Stimulated activated naive CD8-positive, alpha-beta T cell treated with anti-CD3 and anti-CD28 coated beads, Interleukin-15, amount 100 ng/mL, for 72 hours (primary cell): ENCODE measurements around the gene UNC119B.
"Not testable (repeated sequence)": the region's sequence is repeated elsewhere in the genome, so short reads cannot be mapped to it uniquely, and the experiment has no call there.

ENCODE experiments used
- ATAC-seq: fragments of 150-1000 bp; cut with Tn5 transposase; 2 replicates; pipeline ENCODE4 v1.10.0; 2021; ENCODE audit warnings: mild to moderate bottlenecking, moderate library complexity
- DNase-seq, 2 donors: peaks; one replicate each; pipeline ENCODE4 v3.0.0; 2021 to 2022
- H3K27ac Mint-ChIP-seq, 2 donors: one replicate each; pipeline ENCODE4 v1.8.0; 2022; ENCODE audit warnings: mild to moderate bottlenecking in 2 of 2, mixed read lengths in 2 of 2, moderate library complexity in 2 of 2
- H3K27me3 Mint-ChIP-seq: one replicate; pipeline ENCODE4 v1.8.0; 2022; ENCODE audit warnings: mixed read lengths
- H3K4me1 Mint-ChIP-seq: one replicate; pipeline ENCODE4 v1.8.0; 2022; ENCODE audit warnings: mild to moderate bottlenecking, mixed read lengths
- H3K4me3 Mint-ChIP-seq, 2 donors: one replicate each; pipeline ENCODE4 v1.8.0; 2022; ENCODE audit warnings: mild to moderate bottlenecking in 2 of 2, mixed read lengths in 2 of 2, moderate library complexity in 1 of 2
- H3K9me3 Mint-ChIP-seq, 2 donors: one replicate each; pipeline ENCODE4 v1.8.0; 2022; ENCODE audit warnings: mixed read lengths in 2 of 2

UNC119B gene

DNA sequence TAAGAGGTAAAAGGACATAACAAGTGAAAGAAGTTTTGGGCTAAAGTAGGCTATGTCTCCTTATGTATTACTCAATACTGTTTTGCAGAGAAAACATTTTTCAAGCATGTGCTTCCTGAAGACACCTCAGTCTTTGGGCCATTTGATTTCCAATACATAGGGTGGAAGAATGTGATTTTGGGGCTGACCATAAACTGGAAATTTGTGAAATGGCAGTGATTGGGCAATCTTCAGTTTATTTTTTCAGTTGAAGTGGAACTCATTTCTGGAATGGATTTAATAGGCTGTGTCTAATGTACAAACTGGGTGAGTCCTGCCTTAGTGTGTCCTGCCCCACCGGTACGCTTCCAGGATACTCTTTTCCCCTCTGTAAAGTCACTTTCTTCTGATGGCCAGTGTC, 12.5 kb downstream of the UNC119B start:
- DNase-seq (no peak), ATAC-seq (no peak)
- Mint-ChIP-seq H3K4me1 (peaks cover 41% of the 10 kb centered on the region), H3K4me3 (no peak overlapping the region), H3K27ac (no peak overlapping the region), H3K9me3 (no peaks in the 10 kb centered on the region), H3K27me3 (no peaks in the 10 kb centered on the region)

DNA sequence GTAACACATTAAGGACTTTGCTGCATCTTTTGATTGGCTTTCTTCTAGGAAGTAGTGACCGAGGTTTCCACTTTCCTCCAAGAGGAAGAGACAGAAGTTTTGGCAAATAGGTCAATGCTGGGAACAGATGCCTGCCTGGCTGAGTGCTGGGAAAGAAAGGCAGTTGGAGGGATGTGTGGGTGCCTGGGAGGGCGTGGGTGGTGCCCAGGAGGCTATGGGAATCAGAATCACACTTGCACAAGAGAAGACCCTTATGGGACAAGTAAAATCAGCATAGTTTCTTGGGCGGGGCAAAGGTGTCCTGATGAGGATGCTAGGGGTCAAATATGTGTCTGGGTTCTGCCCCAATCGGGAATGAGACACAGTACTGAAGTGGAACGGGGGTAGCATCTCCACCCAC, 14.5 kb downstream of the UNC119B start:
- Mint-ChIP-seq H3K27ac (no peak overlapping the region), H3K4me1 (peaks cover 23% of the 10 kb centered on the region), H3K27me3 (no peaks in the 10 kb centered on the region), H3K4me3 (peak overlapping the region; percentile 94 to 97), H3K9me3 (no peaks in the 10 kb centered on the region)
- DNase-seq (no peak), ATAC-seq (no peak)

DNA sequence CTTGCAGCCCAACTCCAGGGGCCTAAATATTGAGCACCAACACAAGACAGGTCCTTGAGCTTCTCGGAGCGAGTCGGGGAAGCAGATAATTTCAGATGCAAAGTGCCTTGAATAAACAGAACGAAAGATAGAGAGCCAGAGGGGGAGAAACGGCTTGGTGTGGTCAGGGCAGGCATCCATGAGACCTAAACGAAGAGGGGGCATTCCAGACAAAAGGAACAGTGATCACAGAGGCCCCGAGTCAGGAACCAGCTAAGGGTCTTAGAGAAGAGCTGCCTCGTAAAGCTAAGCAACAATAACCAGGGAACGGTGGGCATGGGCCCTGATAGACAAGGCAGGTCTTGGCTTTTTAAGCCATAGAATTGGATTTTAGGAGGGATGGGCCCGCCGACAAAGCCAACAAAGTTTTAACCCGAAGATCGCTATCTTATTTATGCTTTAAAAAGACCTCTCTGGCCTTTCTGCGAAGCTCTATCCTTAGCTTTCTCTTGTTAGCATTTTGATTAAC, 14.9 kb downstream of the UNC119B start:
- Mint-ChIP-seq H3K27me3 (no peaks in the 10 kb centered on the region), H3K4me1 (peaks cover 23% of the 10 kb centered on the region), H3K27ac (no peak overlapping the region), H3K4me3 (peak overlapping the region; percentile 94 to 97), H3K9me3 (no peaks in the 10 kb centered on the region)
- ATAC-seq: no peak
- no peak for DNase-seq

DNA sequence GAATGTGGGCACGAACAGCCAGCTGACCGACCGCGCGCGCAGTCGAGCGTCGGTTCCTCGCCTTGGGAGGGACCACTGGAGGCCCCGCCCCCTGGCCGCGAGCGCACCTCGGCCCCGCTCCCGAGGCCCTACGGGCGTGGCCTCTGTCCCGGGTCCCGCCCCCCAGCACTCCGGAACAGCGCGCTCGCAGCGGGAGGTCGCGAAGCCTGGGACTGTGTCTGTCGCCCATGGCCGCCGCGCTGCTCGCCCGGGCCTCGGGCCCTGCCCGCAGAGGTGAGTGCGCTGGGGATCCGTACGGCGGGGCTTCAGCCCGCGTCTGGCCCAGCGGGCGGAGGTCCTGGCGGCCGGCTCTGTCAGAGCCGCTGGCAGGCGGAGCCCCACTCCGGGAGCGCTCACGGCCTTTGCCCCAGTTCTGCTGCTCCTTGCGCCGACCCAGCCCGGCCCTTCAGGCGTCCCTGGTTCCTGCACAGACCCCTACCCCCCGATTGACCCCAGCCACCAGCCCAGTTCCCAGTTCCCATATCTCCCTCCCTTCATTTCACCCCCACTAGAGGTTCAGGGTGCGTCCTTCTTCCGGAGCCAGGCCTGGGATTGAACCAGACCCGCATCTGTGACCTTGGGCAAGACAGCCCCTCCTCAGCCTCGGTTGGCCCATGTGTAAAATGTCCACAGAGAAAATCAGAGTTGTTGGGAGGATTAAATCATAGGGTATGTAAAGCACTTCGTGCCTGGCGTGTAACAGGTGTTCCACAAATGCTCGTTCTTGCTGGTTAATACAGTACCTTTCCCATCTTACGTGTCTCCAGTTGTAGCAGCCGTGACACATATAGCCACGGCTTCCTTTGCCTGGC, 15.6 kb downstream of the UNC119B start, which contains the start of gene ACADS:
Gene ACADS, plus strand, starts transcription at position 168 of the 851 bp plus-strand sequence. Its CDS starts 60 bp downstream, at position 228.
- no peaks in the 10 kb centered on the region for H3K9me3 Mint-ChIP-seq
- peak within 1 kb of the TSS; percentile 96 to 98 for H3K27ac Mint-ChIP-seq
- ATAC-seq: peak; percentile 100

DNA sequence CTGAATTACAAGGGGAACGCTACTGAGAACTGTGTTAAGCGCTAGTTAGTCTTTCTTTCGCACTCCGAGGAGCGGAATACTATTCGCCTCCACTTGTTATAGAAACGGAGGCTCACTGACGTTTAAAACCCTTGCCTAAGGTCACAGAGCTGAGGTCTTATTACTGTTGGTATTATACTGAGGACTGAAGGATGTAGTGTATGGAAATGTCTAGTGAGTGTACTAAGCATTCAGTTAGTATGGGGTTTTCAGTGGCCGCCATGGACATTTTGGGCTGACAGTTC, 16.2 kb downstream of the UNC119B start:
- ATAC-seq (no peak), DNase-seq (no peak)
- Mint-ChIP-seq H3K9me3 (no peaks in the 10 kb centered on the region), H3K27ac (peak overlapping the region in 1 of 2 donors; percentile 98), H3K27me3 (no peaks in the 10 kb centered on the region), H3K4me3 (peak overlapping the region; percentile 94 to 97), H3K4me1 (peaks cover 23% of the 10 kb centered on the region)

More for the DNA sequence above, 15.6 kb downstream of the UNC119B start, which contains the start of gene ACADS:
- Mint-ChIP-seq H3K27me3 (no peaks in the 10 kb centered on the region), H3K4me1 (peaks cover 23% of the 10 kb centered on the region), H3K4me3 (peak within 1 kb of the TSS; percentile 94 to 97)
- peak; percentile 88 to 89 for DNase-seq

DNA sequence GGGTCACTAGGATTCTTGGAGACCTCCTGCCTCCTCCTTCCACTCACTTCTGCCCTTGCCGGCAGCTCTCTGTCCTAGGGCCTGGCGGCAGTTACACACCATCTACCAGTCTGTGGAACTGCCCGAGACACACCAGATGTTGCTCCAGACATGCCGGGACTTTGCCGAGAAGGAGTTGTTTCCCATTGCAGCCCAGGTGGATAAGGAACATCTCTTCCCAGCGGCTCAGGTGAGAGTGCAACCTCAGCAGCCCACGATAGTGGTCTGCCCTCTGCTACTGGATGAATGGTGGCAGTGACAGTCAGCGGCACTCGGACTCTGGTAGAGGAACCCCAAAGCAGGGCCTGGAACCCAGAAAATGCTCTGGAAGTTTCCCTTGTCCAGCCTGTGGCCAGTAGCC, 16.7 kb downstream of the UNC119B start:
- ATAC-seq (no peak), DNase-seq (no peak)
- Mint-ChIP-seq H3K4me1 (peaks cover 23% of the 10 kb centered on the region), H3K27ac (no peak overlapping the region), H3K9me3 (no peaks in the 10 kb centered on the region), H3K27me3 (no peaks in the 10 kb centered on the region), H3K4me3 (no peak overlapping the region)

DNA sequence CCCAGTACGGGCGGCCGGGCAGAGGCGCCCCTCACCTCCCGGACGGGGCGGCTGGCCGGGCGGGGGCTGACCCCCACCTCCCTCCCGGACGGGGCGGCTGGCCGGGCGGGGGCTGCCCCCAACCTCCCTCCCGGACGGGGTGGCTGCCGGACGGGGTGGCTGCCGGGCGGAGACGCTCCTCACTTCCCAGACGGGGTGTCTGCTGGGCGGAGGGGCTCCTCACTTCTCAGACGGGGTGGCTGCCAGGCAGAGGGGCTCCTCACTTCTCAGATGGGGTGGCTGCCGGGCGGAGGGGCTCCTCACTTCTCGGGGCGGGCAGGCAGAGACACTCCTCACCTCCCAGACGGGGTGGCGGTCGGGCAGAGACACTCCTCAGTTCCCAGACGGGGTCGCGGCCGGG, 21.9 kb downstream of the UNC119B start:
- H3K27me3 Mint-ChIP-seq, H3K4me1 Mint-ChIP-seq, ATAC-seq: not testable (repeated sequence)

DNA sequence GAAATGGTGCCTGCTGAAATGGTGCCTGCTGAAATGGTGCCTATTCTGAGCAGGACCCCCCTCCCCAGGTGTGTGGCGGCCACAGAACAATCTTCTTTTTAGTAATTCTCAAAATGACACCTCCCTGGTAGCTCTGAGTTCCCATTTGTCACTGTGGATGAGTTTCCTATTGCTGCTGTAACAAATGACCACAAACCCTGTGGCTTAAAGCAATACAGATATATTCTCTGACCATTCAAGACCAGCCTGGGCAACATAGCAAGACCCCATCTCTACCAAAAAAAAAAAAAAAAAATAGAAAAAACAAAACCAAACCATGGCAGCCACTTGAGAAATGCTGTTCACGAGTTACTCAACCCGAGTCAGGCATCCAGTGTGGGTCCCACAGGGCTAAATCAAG, 23.3 kb downstream of the UNC119B start:
- Mint-ChIP-seq H3K4me3 (no peak overlapping the region), H3K9me3 (no peaks in the 10 kb centered on the region), H3K4me1 (no peaks in the 10 kb centered on the region), H3K27ac (peak overlapping the region in 1 of 2 donors; percentile 34), H3K27me3 (no peaks in the 10 kb centered on the region)
- DNase-seq: no peak
- ATAC-seq: no peak

More for the DNA sequence above, 21.9 kb downstream of the UNC119B start:
- not testable (repeated sequence) for H3K9me3 Mint-ChIP-seq, H3K4me3 Mint-ChIP-seq, DNase-seq, H3K27ac Mint-ChIP-seq

DNA sequence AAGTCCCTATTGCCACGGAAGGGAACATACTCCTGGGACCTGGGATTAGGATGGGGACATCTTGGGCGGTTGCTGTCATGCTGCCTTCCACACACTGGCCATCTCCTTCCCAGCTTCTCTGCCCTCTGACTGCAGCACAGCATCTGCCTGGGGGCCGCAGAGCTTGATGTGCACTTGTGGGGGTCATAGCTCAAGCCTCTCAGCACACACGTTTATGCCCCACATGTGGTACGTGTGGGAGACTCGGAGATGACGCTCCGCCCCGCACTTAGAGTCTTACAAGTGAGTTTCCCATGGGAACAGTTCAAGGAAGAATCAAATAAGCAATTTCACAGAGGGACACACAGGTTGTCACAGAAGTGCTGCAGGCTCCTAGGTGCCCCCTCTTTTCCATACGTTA, 24.0 kb downstream of the UNC119B start:
- no peak for ATAC-seq
- Mint-ChIP-seq H3K27ac (no peak overlapping the region), H3K4me1 (no peaks in the 10 kb centered on the region), H3K27me3 (no peaks in the 10 kb centered on the region), H3K4me3 (no peak overlapping the region), H3K9me3 (no peaks in the 10 kb centered on the region)
- DNase-seq: no peak

DNA sequence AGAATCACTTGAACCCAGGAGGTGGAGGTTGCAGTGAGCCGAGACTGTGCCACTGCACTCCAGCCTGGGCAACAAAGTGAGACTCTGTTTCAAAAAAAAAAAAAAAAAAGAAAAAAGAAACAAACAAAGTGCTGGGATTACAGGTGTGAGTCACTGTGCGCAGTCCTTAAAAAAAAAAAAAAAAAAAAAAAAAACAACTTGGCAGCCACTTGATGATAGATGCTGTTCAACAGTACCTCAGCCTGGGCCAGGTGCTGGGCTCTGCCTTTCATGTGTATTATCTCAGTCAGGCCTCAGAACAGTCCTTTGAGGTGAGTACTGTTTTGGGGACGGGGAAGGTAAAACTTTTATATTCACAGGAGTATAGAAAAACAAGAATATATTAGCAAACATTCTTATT, 24.9 kb downstream of the UNC119B start:
- no peak for DNase-seq
- H3K27me3 Mint-ChIP-seq: no peaks in the 10 kb centered on the region
- no peaks in the 10 kb centered on the region for H3K9me3 Mint-ChIP-seq
- ATAC-seq: no peak
- H3K4me3 Mint-ChIP-seq: no peak overlapping the region
- H3K27ac Mint-ChIP-seq: no peak overlapping the region
- no peaks in the 10 kb centered on the region for H3K4me1 Mint-ChIP-seq

DNA sequence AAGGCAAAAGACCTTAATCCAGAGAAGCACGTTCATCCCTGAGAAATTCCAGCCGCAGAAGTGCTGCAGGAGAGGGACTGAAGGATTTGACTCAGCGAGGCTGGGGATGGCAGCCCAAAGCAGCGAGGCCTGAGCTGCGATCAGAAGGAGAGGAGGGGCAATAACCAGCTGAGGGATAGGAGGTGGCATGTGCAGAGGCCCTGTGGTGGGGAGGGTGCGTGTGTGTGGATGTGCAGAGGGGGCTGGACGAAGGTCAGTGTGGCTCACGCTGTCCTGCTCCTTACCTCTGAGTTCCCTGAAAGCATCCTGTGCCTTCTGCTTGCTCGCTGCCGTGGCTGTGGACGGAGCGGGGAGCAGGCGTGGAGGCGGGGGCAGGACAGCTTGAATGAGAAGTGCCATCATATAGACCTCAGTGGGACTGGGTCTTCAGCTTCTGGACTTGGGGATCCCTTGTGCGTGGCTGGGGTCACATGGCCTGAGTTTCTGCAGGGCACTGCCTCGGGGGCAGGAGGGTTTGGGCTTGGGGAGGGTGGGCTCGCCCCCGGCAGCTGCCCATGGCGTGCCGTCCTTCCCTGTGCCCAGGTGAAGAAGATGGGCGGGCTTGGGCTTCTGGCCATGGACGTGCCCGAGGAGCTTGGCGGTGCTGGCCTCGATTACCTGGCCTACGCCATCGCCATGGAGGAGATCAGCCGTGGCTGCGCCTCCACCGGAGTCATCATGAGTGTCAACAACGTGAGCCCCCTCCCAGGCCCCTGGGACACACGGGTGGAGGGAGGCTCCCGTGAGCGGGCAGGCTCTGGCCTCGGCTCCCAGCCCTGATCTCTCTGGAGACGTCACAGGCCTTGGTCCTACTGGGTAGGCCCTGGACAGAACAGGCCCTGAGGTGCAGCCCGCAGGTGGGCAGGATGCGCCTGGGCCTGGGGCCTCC, 26.4 kb downstream of the UNC119B start:
- no peaks in the 10 kb centered on the region for H3K27me3 Mint-ChIP-seq
- H3K27ac Mint-ChIP-seq: peak overlapping the region in 1 of 2 donors; percentile 1
- DNase-seq (no peak), ATAC-seq (peak; percentile 27)
- H3K9me3 Mint-ChIP-seq: no peaks in the 10 kb centered on the region
- no peaks in the 10 kb centered on the region for H3K4me1 Mint-ChIP-seq
- no peak overlapping the region for H3K4me3 Mint-ChIP-seq

DNA sequence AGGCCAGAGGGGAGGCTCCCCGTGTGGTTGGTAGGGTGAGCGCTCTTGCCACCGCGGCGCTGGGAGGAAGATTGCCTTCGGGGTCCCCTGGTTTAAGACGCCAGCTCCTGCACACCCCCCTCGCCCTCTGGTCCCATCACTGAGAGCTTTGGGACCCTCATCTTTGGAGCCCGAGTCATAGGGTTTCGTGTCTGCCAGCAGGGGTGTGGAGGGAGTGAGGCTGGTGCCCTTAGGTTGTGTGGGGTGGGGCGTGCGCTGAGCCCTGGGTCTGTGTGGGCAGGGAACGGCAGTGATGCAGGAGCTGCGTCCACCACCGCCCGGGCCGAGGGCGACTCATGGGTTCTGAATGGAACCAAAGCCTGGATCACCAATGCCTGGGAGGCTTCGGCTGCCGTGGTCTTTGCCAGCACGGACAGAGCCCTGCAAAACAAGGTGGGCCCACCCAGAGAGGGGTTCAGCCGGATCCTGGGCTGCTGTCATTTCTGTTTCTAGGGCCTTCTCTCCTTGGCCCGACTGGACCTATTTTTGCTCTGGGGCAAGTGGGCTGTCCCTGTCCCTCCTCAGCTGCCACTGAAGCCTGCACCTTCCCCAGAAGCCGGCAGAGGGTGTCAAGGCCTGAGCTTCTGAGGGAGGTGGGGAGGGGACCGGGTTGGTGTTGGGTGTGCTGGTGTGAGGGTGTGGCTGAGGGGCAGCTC, 27.4 kb downstream of the UNC119B start:
- Mint-ChIP-seq H3K27me3 (no peaks in the 10 kb centered on the region), H3K4me1 (no peaks in the 10 kb centered on the region), H3K4me3 (no peak overlapping the region), H3K9me3 (no peaks in the 10 kb centered on the region), H3K27ac (no peak overlapping the region)
- no peak for DNase-seq
- no peak for ATAC-seq

DNA sequence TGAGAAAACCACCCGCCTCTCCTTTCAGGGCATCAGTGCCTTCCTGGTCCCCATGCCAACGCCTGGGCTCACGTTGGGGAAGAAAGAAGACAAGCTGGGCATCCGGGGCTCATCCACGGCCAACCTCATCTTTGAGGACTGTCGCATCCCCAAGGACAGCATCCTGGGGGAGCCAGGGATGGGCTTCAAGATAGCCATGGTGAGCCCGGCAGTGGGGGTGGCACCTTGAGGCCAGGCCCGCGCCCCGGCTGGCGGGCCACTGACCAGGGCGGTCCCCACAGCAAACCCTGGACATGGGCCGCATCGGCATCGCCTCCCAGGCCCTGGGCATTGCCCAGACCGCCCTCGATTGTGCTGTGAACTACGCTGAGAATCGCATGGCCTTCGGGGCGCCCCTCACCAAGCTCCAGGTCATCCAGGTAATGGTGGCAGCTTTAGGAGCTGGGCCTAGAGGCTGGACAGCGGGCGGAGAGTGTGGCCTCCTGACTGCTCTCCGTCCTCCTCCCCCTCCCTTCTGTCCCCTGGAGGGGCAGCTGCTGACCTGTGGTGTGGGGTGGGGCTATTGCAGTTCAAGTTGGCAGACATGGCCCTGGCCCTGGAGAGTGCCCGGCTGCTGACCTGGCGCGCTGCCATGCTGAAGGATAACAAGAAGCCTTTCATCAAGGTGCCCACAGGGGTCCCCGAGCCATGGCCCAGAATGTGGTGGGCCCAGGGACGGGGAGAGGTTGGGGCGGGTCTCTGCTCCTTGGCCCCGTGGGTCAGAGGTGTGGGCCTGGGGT, 28.2 kb downstream of the UNC119B start:
- H3K27ac Mint-ChIP-seq: no peak overlapping the region
- H3K27me3 Mint-ChIP-seq: no peaks in the 10 kb centered on the region
- H3K9me3 Mint-ChIP-seq: no peaks in the 10 kb centered on the region
- ATAC-seq (no peak), DNase-seq (no peak)
- H3K4me1 Mint-ChIP-seq: no peaks in the 10 kb centered on the region
- H3K4me3 Mint-ChIP-seq: no peak overlapping the region

DNA sequence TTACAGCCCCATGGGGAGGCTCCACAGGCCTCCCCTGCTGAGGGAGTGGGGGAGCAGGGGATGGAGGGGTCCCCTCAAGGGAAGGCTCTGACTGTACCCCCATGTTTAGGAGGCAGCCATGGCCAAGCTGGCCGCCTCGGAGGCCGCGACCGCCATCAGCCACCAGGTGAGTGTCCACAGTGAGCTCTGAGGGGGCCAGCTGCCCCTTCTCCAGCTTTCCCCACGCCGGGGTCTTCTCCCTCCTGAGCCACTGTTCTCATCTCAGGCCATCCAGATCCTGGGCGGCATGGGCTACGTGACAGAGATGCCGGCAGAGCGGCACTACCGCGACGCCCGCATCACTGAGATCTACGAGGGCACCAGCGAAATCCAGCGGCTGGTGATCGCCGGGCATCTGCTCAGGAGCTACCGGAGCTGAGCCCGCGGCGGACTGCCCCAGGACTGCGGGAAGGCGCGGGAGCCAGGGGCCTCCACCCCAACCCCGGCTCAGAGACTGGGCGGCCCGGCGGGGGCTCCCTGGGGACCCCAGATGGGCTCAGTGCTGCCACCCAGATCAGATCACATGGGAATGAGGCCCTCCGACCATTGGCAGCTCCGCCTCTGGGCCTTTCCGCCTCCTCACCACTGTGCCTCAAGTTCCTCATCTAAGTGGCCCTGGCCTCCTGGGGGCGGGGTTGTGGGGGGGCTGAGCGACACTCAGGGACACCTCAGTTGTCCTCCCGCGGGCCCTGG, 28.9 kb downstream of the UNC119B start:
- Mint-ChIP-seq H3K4me3 (no peak overlapping the region), H3K9me3 (no peaks in the 10 kb centered on the region), H3K27ac (no peak overlapping the region), H3K4me1 (no peaks in the 10 kb centered on the region), H3K27me3 (no peaks in the 10 kb centered on the region)
- ATAC-seq: no peak
- DNase-seq: no peak
